HFF-Myc (cell line): Measurements from ENCODE around the gene RREB1.

Source experiments
- DNase-seq: peaks from one replicate; pipeline ENCODE4 v3.0.0-alpha.2; 2011; ENCODE audit warnings: low read depth; ENCODE audit errors: extremely low read depth
- H3K4me3 ChIP-seq: replicated peaks from 2 replicates; pipeline ENCODE4 v1.5.1; 2011; ENCODE audit warnings: low read depth, mild to moderate bottlenecking, control low read depth, low read length
- CTCF ChIP-seq: IDR thresholded peaks from 2 replicates; pipeline ENCODE4 v1.5.1; 2012; ENCODE audit warnings: mild to moderate bottlenecking, low read depth, low read length, control low read depth; ENCODE audit errors: missing control alignments

Gene RREB1

GRCh38 chr6:7230956-7231713 lies 123.4 kb downstream of the RREB1 start:
- no peak for DNase-seq
- no peak for TF ChIP-seq CTCF
- H3K4me3 ChIP-seq = no peak overlapping the region

- no peak for TF ChIP-seq CTCF
Measured at GRCh38 chr6:7232351-7232750, 124.6 kb downstream of the RREB1 start.

GRCh38 chr6:7234547-7234946 lies 126.8 kb downstream of the RREB1 start:
- DNase-seq = no peak
- no peak overlapping the region for H3K4me3 ChIP-seq
- TF ChIP-seq CTCF = no peak

More at GRCh38 chr6:7232351-7232750, 124.6 kb downstream of the RREB1 start:
- no peak for DNase-seq
- H3K4me3 ChIP-seq = no peak overlapping the region

GRCh38 chr6:7235712-7236305 lies 128.0 kb downstream of the RREB1 start:
- no peak for TF ChIP-seq CTCF
- no peak overlapping the region for H3K4me3 ChIP-seq
- no peak for DNase-seq

- H3K4me3 ChIP-seq = no peak overlapping the region
- DNase-seq = no peak
- TF ChIP-seq CTCF = no peak
Measured at GRCh38 chr6:7236306-7237209, 128.8 kb downstream of the RREB1 start.

- no peak for TF ChIP-seq CTCF
Measured at GRCh38 chr6:7237653-7238188, 130.0 kb downstream of the RREB1 start.

More at GRCh38 chr6:7237653-7238188, 130.0 kb downstream of the RREB1 start:
- H3K4me3 ChIP-seq = no peak overlapping the region
- no peak for DNase-seq
